ENCODE results near the gene ARHGEF19.

GRCh38 chr1:16148329-16149092, 63.9 kb downstream of the ARHGEF19 start:
- TF ChIP-seq CTCF (IDR thresholded peaks at IDR 0.05) (no peak), POLR2A (IDR thresholded peaks at IDR 0.05) (no peak)

Measured in heart left ventricle (tissue), 13 donors.